Muscle of leg (tissue), 11 donors: Measurements from ENCODE around the gene TXNDC8. TPM values are rescaled to one million over a fixed set of nuclear protein-coding genes. Genes with fewer than 3 reads are reported as not detected.

Experiments used
- DNase-seq: peaks from one replicate; pipeline ENCODE4 v3.0.0; 2013
- H3K27ac ChIP-seq: one replicate; pipeline ENCODE4 v1.5.1; 2013; ENCODE audit warnings: mild to moderate bottlenecking, low read length, control low read depth
- H3K27me3 ChIP-seq: one replicate; pipeline ENCODE4 v1.6.1; 2013; ENCODE audit warnings: low read length; ENCODE audit not compliant: control insufficient read depth, insufficient read depth
- H3K36me3 ChIP-seq: one replicate; pipeline ENCODE4 v1.6.1; 2013; ENCODE audit warnings: low read length; ENCODE audit not compliant: control insufficient read depth, insufficient read depth
- H3K4me1 ChIP-seq: one replicate; pipeline ENCODE4 v1.6.1; 2013; ENCODE audit warnings: low read length; ENCODE audit not compliant: control insufficient read depth, insufficient read depth
- H3K4me3 ChIP-seq: one replicate; pipeline ENCODE4 v1.5.1; 2013; ENCODE audit warnings: low read length, control low read depth
- H3K9me3 ChIP-seq: replicated peaks from 2 replicates; pipeline ENCODE4 v1.6.1; 2013; ENCODE audit warnings: low read depth, low read length; ENCODE audit not compliant: control insufficient read depth
- WGBS: methylation state at CpG from one replicate; pipeline ENCODE4 v1.1.5; 2013; ENCODE audit warnings: missing lambda C conversion rate; ENCODE audit not compliant: insufficient coverage; 5-methylcytosine and 5-hydroxymethylcytosine counted together
- polyA plus RNA-seq, 8 donors: library from polyadenylated mRNA; unstranded; fragments of 120-200 nt; gene quantifications; one replicate each; pipeline versions ENCODE4 v1.2.1 to v1.2.3, GENCODE V29; 2013; ENCODE audit warnings: inconsistent platforms in 1 of 8, low replicate concordance in 1 of 8; ENCODE audit not compliant: insufficient read length in 8 of 8, insufficient read depth in 1 of 8
- total RNA-seq: library from RNA; stranded (reverse); fragments of 120-200 nt; gene quantifications from one replicate; pipeline ENCODE4 v1.2.4, GENCODE V29; 2013

Gene TXNDC8
- total and polyA plus RNA-seq, 9 donors: not detected

- H3K27ac ChIP-seq: no peak overlapping the region
- no peaks in the 10 kb centered on the region for H3K36me3 ChIP-seq
- no peaks in the 10 kb centered on the region for H3K4me1 ChIP-seq
- no peaks in the 10 kb centered on the region for H3K9me3 ChIP-seq
- H3K27me3 ChIP-seq: no peaks in the 10 kb centered on the region
- no peak for DNase-seq
- no CpG with 5 or more reads among the region's 1 CpG for WGBS
- no peak overlapping the region for H3K4me3 ChIP-seq
Observed at GRCh38 chr9:110351009-110351467, 13.4 kb upstream of the TXNDC8 start.

- H3K27ac ChIP-seq: no peak overlapping the region
- H3K27me3 ChIP-seq: no peaks in the 10 kb centered on the region
- DNase-seq: no peak
- H3K9me3 ChIP-seq: no peaks in the 10 kb centered on the region
- no peaks in the 10 kb centered on the region for H3K36me3 ChIP-seq
- H3K4me3 ChIP-seq: no peak overlapping the region
- no CpG with 5 or more reads among the region's 3 CpGs for WGBS
- H3K4me1 ChIP-seq: no peaks in the 10 kb centered on the region
Observed at GRCh38 chr9:110346325-110346724, 8.7 kb upstream of the TXNDC8 start.

DNA sequence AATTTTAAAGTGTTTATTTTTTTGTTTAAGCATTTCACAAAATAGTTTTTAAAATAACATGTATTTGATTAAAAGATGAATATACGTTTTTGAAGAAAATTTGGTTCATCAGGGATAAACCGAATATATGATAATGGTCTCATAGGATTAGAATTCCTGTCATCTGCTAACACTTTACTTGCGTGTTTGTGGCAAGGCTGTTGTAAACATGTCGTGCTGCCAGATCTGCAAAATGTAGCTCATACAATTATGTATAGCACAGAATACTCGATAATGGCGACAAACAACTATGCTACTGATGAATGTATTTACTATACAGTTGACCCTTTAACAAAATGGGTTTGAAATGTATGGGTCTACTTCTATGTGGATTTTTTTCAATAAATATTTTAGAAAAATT lies 7.2 kb upstream of the TXNDC8 start:
- Histone ChIP-seq H3K36me3 (no peaks in the 10 kb centered on the region), H3K9me3 (no peaks in the 10 kb centered on the region), H3K27me3 (no peaks in the 10 kb centered on the region), H3K4me3 (no peak overlapping the region), H3K4me1 (no peaks in the 10 kb centered on the region), H3K27ac (no peak overlapping the region)
- WGBS: no CpG with 5 or more reads among the region's 6 CpGs
- DNase-seq: no peak

DNA sequence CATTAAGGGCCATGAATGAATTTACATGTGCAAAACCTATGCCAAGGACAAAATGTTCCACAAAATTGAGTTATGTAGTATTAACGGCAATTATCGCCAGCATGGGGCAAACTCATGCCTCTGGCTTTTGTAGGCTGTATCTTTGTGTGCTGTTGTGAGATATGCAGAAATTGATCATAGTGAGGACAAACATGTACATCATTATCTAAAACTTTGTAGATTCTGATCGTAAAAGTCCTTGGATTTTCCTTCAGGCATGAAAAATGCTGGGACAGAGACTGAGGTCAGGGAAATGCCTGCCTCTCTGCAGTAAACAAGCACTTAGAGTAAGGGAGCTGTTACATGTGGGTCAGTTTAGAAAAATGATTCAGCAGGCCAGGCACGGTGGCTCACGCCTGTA lies 5.9 kb upstream of the TXNDC8 start:
- peak; percentile 48 for DNase-seq
- H3K27ac ChIP-seq: no peak overlapping the region
- H3K9me3 ChIP-seq: no peaks in the 10 kb centered on the region
- 45% methylated on average over 2 of the region's 5 CpGs for WGBS
- H3K4me1 ChIP-seq: no peaks in the 10 kb centered on the region
- no peaks in the 10 kb centered on the region for H3K27me3 ChIP-seq
- H3K4me3 ChIP-seq: no peak overlapping the region
- H3K36me3 ChIP-seq: no peaks in the 10 kb centered on the region

- no CpG with 5 or more reads among the region's 2 CpGs for WGBS
- Histone ChIP-seq H3K4me1 (no peaks in the 10 kb centered on the region), H3K36me3 (no peaks in the 10 kb centered on the region), H3K9me3 (no peaks in the 10 kb centered on the region), H3K4me3 (no peak overlapping the region), H3K27ac (no peak overlapping the region), H3K27me3 (no peaks in the 10 kb centered on the region)
- no peak for DNase-seq
Observed at GRCh38 chr9:110340306-110340705, 2.6 kb upstream of the TXNDC8 start.

GRCh38 chr9:110338143-110338542 lies 480 bp upstream of the TXNDC8 start:
- Histone ChIP-seq H3K9me3 (no peaks in the 10 kb centered on the region), H3K27me3 (no peaks in the 10 kb centered on the region), H3K27ac (no peak overlapping the region), H3K4me3 (no peak overlapping the region), H3K36me3 (no peaks in the 10 kb centered on the region), H3K4me1 (no peaks in the 10 kb centered on the region)
- DNase-seq: peak; percentile 20
- WGBS: no CpG with 5 or more reads among the region's 1 CpG

DNA sequence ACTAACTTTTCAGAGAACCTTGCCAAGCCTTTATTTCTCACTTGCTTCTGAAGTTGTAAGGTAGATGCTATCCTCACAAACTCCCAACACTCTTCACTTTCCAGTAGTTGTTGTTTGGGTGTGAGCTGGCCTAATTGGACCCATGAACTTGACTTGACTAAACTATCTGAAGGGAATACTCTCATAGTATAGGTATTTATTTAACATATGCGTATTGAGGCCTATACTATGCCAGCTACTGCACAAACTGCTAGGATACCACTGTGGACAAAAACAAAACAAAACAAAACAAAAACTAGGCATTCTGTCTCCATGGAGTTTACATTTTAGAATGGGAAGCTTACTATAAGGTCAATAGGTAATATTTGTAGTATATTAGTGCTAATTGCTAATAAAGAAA lies 1.3 kb downstream of the TXNDC8 start:
- no CpG with 5 or more reads among the region's 1 CpG for WGBS
- Histone ChIP-seq H3K9me3 (no peaks in the 10 kb centered on the region), H3K27me3 (no peaks in the 10 kb centered on the region), H3K4me3 (no peak overlapping the region), H3K36me3 (no peaks in the 10 kb centered on the region), H3K27ac (no peak overlapping the region), H3K4me1 (no peaks in the 10 kb centered on the region)
- DNase-seq: no peak

DNA sequence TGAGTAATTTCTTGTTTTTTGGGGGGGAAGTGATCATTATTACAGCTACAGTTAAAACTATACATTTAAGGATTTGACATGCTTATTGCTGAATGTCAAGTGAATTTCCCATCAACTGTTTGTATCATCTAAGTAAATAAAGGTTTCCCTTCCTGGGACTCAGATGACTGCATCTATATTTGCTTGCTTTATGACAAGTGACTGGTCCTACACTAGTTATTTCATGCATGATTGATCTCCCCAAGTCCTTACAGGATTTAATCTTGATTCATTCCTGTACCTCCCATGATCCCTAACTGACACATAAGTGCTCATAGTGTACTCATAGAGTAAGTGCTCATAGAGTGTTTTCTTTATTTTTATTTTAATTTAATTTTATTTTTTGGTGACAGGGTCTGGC lies 2.8 kb downstream of the TXNDC8 start:
- Histone ChIP-seq H3K9me3 (no peaks in the 10 kb centered on the region), H3K27ac (no peak overlapping the region), H3K4me3 (no peak overlapping the region), H3K36me3 (no peaks in the 10 kb centered on the region), H3K27me3 (no peaks in the 10 kb centered on the region), H3K4me1 (no peaks in the 10 kb centered on the region)
- DNase-seq: no peak

DNA sequence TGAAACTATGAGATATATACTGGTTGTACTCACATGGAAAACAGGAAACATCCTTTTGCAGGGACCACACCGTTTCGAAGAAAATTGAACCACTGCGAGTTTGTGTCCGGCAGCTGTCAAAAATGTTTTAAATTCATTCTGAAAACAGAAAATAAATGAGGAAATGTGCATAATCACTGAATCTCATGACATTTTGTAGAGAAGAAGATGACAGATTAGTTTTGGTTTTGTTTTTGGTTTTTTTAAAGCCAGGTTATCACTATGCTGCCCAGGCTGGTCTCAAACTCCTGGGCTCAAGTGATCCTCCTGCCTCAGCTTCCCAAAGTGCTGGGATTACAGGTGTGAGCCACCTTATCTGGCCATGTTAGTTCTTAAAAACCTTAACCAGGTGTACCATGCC lies 3.5 kb downstream of the TXNDC8 start:
- 77% methylated on average over 4 of the region's 4 CpGs for WGBS

GRCh38 chr9:110332766-110333165 lies 4.9 kb downstream of the TXNDC8 start:
- DNase-seq: no peak
- WGBS: no CpG with 5 or more reads among the region's 3 CpGs
- Histone ChIP-seq H3K27ac (no peak overlapping the region), H3K9me3 (no peaks in the 10 kb centered on the region), H3K36me3 (no peaks in the 10 kb centered on the region), H3K27me3 (no peaks in the 10 kb centered on the region), H3K4me1 (no peaks in the 10 kb centered on the region), H3K4me3 (no peak overlapping the region)

More for the DNA sequence above, 3.5 kb downstream of the TXNDC8 start:
- H3K4me3 ChIP-seq: no peak overlapping the region
- no peak overlapping the region for H3K27ac ChIP-seq
- no peaks in the 10 kb centered on the region for H3K36me3 ChIP-seq
- DNase-seq: no peak
- H3K27me3 ChIP-seq: no peaks in the 10 kb centered on the region
- no peaks in the 10 kb centered on the region for H3K4me1 ChIP-seq
- H3K9me3 ChIP-seq: no peaks in the 10 kb centered on the region

GRCh38 chr9:110330484-110331105 lies 7.1 kb downstream of the TXNDC8 start:
- no peak for DNase-seq
- no peaks in the 10 kb centered on the region for H3K36me3 ChIP-seq
- WGBS: 100% methylated on average over 1 of the region's 1 CpG
- H3K9me3 ChIP-seq: no peaks in the 10 kb centered on the region
- H3K4me3 ChIP-seq: no peak overlapping the region
- no peaks in the 10 kb centered on the region for H3K27me3 ChIP-seq
- no peak overlapping the region for H3K27ac ChIP-seq
- H3K4me1 ChIP-seq: no peaks in the 10 kb centered on the region
